Keratinocyte (primary cell): ENCODE results near the gene C19orf12.

Experiments used
- CTCF ChIP-seq, 3 experiments: IDR thresholded peaks in 1 of 3; conservative IDR thresholded peaks in 1 of 3; optimal IDR thresholded peaks in 1 of 3; 2 replicates in 2 of 3; 3 replicates in 1 of 3; pipeline versions ENCODE3 to v1.5.1; 2011; ENCODE audit warnings: low read length in 3 of 3, mild to moderate bottlenecking in 3 of 3, moderate library complexity in 2 of 3, control low read depth in 1 of 3, inconsistent platforms in 1 of 3; ENCODE audit not compliant: insufficient read depth in 2 of 3; ENCODE audit errors: extremely low read depth in 1 of 3
- EZH2 ChIP-seq: IDR thresholded peaks from one replicate; pipeline ENCODE4 v1.6.1; 2012; ENCODE audit warnings: inconsistent platforms, mild to moderate bottlenecking, low read length, moderate library complexity

GRCh38 chr19:29666578-29667386 is 48.3 kb downstream of the C19orf12 start:
- TF ChIP-seq CTCF (optimal IDR thresholded peaks at IDR 0.05 in 1 of 3, IDR thresholded peaks at IDR 0.05 in 1 of 3, conservative IDR thresholded peaks at IDR 0.05 in 1 of 3; ENCODE audit: extremely low read depth in 1 of 3, insufficient read depth in 2 of 3, low read length in 3 of 3), result no peak
- no peak for TF ChIP-seq EZH2
